ENCODE measurements around the gene PPCDC. TPM values are rescaled to one million over a fixed set of nuclear protein-coding genes. Genes with fewer than 3 reads are reported as not detected.

The PPCDC gene
- total RNA-seq, 6 experiments from 2014 or later, result 9.8 to 12.3 (median 11.2) TPM

DNA sequence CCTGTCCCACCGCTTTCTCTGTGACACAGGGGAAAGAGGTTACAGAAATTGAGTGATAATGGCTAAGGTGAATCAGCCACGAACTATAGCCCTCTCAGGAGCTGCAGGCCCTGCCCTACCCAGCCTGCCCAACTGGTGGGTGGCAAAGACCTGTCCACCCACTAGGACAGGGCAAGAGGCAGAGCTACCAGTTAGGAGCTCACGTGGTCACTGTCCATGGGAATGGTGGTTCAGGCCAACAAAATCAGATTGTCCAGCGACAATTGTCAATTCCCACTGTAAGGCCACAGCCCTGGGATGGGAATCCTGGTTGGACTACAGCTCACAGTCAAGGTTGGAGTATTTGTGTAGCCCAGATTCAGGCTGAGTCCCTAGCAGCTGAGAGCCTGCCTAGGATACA, 75.0 kb downstream of the PPCDC start:
- no peaks in the 10 kb centered on the region for H3K9me3 Mint-ChIP-seq
- no peaks in the 10 kb centered on the region for H3K36me3 Mint-ChIP-seq (ENCODE audit: low read depth)
- peaks cover 4% of the 10 kb centered on the region for H3K27me3 Mint-ChIP-seq (ENCODE audit: insufficient read depth)
- TF ChIP-seq, protein P1, sequence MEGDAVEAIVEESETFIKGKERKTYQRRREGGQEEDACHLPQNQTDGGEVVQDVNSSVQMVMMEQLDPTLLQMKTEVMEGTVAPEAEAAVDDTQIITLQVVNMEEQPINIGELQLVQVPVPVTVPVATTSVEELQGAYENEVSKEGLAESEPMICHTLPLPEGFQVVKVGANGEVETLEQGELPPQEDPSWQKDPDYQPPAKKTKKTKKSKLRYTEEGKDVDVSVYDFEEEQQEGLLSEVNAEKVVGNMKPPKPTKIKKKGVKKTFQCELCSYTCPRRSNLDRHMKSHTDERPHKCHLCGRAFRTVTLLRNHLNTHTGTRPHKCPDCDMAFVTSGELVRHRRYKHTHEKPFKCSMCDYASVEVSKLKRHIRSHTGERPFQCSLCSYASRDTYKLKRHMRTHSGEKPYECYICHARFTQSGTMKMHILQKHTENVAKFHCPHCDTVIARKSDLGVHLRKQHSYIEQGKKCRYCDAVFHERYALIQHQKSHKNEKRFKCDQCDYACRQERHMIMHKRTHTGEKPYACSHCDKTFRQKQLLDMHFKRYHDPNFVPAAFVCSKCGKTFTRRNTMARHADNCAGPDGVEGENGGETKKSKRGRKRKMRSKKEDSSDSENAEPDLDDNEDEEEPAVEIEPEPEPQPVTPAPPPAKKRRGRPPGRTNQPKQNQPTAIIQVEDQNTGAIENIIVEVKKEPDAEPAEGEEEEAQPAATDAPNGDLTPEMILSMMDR (IDR thresholded peaks at IDR 0.05), result no peak
- no peak overlapping the region for H3K27ac Mint-ChIP-seq
- H3K4me1 Mint-ChIP-seq (ENCODE audit: low read depth), result no peaks in the 10 kb centered on the region
- H3K4me3 Mint-ChIP-seq, result no peak overlapping the region
- no peak for DNase-seq

Other genes starting within 250 kb of the PPCDC start
- gene CSK, start 241.5 kb upstream of the PPCDC start, total RNA-seq (2021; fragmentation: NEBNext Ultra II Directional; extraction: Animal tissue kit (Norgen Biotek cat#: 25700)), result 10 to 100 TPM; 48.8 to 59.0 (median 53.3) TPM
- gene LMAN1L, start 210.8 kb upstream of the PPCDC start, total RNA-seq (2021; fragmentation: NEBNext Ultra II Directional; extraction: Animal tissue kit (Norgen Biotek cat#: 25700)), result not detected
- under 1 TPM in 1 of 6 experiments, not detected in 5; 0.09 TPM for gene CPLX3, start 197.0 kb upstream of the PPCDC start, total RNA-seq (2021; fragmentation: NEBNext Ultra II Directional; extraction: Animal tissue kit (Norgen Biotek cat#: 25700))
- 10 to 100 TPM; 12.5 to 18.9 (median 16.1) TPM for gene ULK3, start 180.4 kb upstream of the PPCDC start, total RNA-seq (2021; fragmentation: NEBNext Ultra II Directional; extraction: Animal tissue kit (Norgen Biotek cat#: 25700))
- gene SCAMP2, start 150.2 kb upstream of the PPCDC start, total RNA-seq (2021; fragmentation: NEBNext Ultra II Directional; extraction: Animal tissue kit (Norgen Biotek cat#: 25700)), result 10 to 100 TPM; 70.1 to 86.1 (median 75.9) TPM
- gene MPI, start 133.5 kb upstream of the PPCDC start, total RNA-seq (2021; fragmentation: NEBNext Ultra II Directional; extraction: Animal tissue kit (Norgen Biotek cat#: 25700)), result 10 to 100 TPM; 32.3 to 43.0 (median 35.4) TPM
- gene FAM219B, start 116.7 kb upstream of the PPCDC start, total RNA-seq (2021; fragmentation: NEBNext Ultra II Directional; extraction: Animal tissue kit (Norgen Biotek cat#: 25700)), result 10 to 100 TPM; 40.6 to 61.4 (median 51.8) TPM
- gene COX5A, start 85.5 kb upstream of the PPCDC start, total RNA-seq (2021; fragmentation: NEBNext Ultra II Directional; extraction: Animal tissue kit (Norgen Biotek cat#: 25700)), result 100 to 1,000 TPM; 181 to 189 (median 186) TPM
- gene RPP25, start 66.8 kb upstream of the PPCDC start, total RNA-seq (2021; fragmentation: NEBNext Ultra II Directional; extraction: Animal tissue kit (Norgen Biotek cat#: 25700)), result 1 to 10 TPM in 5 of 6 experiments, under 1 TPM in 1; 0.76 to 1.7 (median 1.5) TPM
- gene SCAMP5, start 28.0 kb upstream of the PPCDC start, total RNA-seq (2021; fragmentation: NEBNext Ultra II Directional; extraction: Animal tissue kit (Norgen Biotek cat#: 25700)), result 10 to 100 TPM in 2 of 6 experiments, 1 to 10 TPM in 4; 6.4 to 11.2 (median 6.9) TPM
- gene C15orf39, start 178.3 kb downstream of the PPCDC start, total RNA-seq (2021; fragmentation: NEBNext Ultra II Directional; extraction: Animal tissue kit (Norgen Biotek cat#: 25700)), result 10 to 100 TPM in 5 of 6 experiments, 1 to 10 TPM in 1; 8.8 to 14.8 (median 12.0) TPM
- not detected for gene GOLGA6C, start 234.7 kb downstream of the PPCDC start, total RNA-seq (2021; fragmentation: NEBNext Ultra II Directional; extraction: Animal tissue kit (Norgen Biotek cat#: 25700))